GOT3 (cell line): ENCODE results near the gene CD300LG.

Experiments
- DNase-seq: peaks from one replicate; lab custom pipeline; 2025; ENCODE audit warnings: mixed read lengths; lab: John Stamatoyannopoulos, UW

Gene CD300LG

GRCh38 chr17:43825567-43825966 lies 21.4 kb upstream of the CD300LG start:
- DNase-seq, result no peak

- no peak for DNase-seq
Observed at GRCh38 chr17:43826206-43826605, 20.8 kb upstream of the CD300LG start.

- no peak for DNase-seq
Observed at GRCh38 chr17:43827596-43827995, 19.4 kb upstream of the CD300LG start.

GRCh38 chr17:43829738-43830137 lies 17.2 kb upstream of the CD300LG start:
- no peak for DNase-seq

GRCh38 chr17:43830510-43831140 lies 16.4 kb upstream of the CD300LG start:
- no peak for DNase-seq

- DNase-seq, result no peak
Observed at GRCh38 chr17:43831633-43832032, 15.3 kb upstream of the CD300LG start.

- DNase-seq, result peak; percentile 44
Observed at GRCh38 chr17:43832168-43832975, 14.6 kb upstream of the CD300LG start.

GRCh38 chr17:43832976-43833829 lies 13.8 kb upstream of the CD300LG start, which contains the start of gene MPP3:
Gene MPP3 (minus strand): TSS chr17:43833146. CDS start chr17:43831906, 1,240 bp downstream.
- DNase-seq, result peak; percentile 10

GRCh38 chr17:43834106-43834505 lies 12.9 kb upstream of the CD300LG start:
- no peak for DNase-seq

GRCh38 chr17:43839670-43840108 lies 7.3 kb upstream of the CD300LG start:
- no peak for DNase-seq

- DNase-seq, result no peak
Observed at GRCh38 chr17:43840814-43841213, 6.2 kb upstream of the CD300LG start.

- DNase-seq, result no peak
Observed at GRCh38 chr17:43841282-43841681, 5.7 kb upstream of the CD300LG start.

- peak; percentile 46 for DNase-seq
Observed at GRCh38 chr17:43842091-43842974, 4.6 kb upstream of the CD300LG start.

GRCh38 chr17:43842975-43843325 lies 4.0 kb upstream of the CD300LG start:
- DNase-seq, result no peak

- no peak for DNase-seq
Observed at GRCh38 chr17:43844241-43844640, 2.7 kb upstream of the CD300LG start.

GRCh38 chr17:43845766-43846165 lies 1.2 kb upstream of the CD300LG start:
- DNase-seq, result no peak

GRCh38 chr17:43846221-43846712 lies 709 bp upstream of the CD300LG start:
- peak; percentile 36 for DNase-seq

GRCh38 chr17:43848601-43849000 lies 1.6 kb downstream of the CD300LG start:
- no peak for DNase-seq

- no peak for DNase-seq
Observed at GRCh38 chr17:43849116-43849515, 2.1 kb downstream of the CD300LG start.

- no peak for DNase-seq
Observed at GRCh38 chr17:43852571-43852970, 5.6 kb downstream of the CD300LG start.

GRCh38 chr17:43853546-43853945 lies 6.6 kb downstream of the CD300LG start:
- no peak for DNase-seq
